HepG2 (cell line): ENCODE data around the gene YIPF3. TPM values are rescaled to one million over a fixed set of nuclear protein-coding genes. Genes with fewer than 3 reads are reported as not detected.

Source experiments
- ATAD3A ChIP-seq: sonication (generic); formaldehyde crosslinking; IDR thresholded peaks from 2 replicates; pipeline ENCODE4 v1.4.0; 2020; ENCODE audit warnings: missing genetic modification reagents
- ERF ChIP-seq: IDR thresholded peaks from 2 replicates; pipeline ENCODE4 v1.6.1; 2018; ENCODE audit warnings: missing biosample characterization, missing genetic modification reagents
- HNRNPK ChIP-seq: fragments of 200-400 bp; formaldehyde crosslinking; IDR thresholded peaks from 2 replicates; pipeline ENCODE4 v1.6.1; 2018; ENCODE audit warnings: low read length, low read depth, moderate library complexity, mild to moderate bottlenecking; ENCODE audit not compliant: poor library complexity, severe bottlenecking
- IKZF1 ChIP-seq: fragments of 450-650 bp; IDR thresholded peaks from 2 replicates; pipeline ENCODE4 v1.7.1; 2016
- MBNL3 ChIP-seq: fragments of 250-450 bp; sonication (Bioruptor Pico); conservative IDR thresholded peaks from 2 replicates; pipeline ENCODE4 v1.8.0; 2022; ENCODE audit warnings: mild to moderate bottlenecking, inconsistent platforms
- PCBP1 ChIP-seq: fragments of 200-400 bp; formaldehyde crosslinking; IDR thresholded peaks from 2 replicates; pipeline ENCODE4 v1.6.1; 2017; ENCODE audit warnings: mild to moderate bottlenecking, low read depth, low read length, borderline replicate concordance
- SAFB2 ChIP-seq: sonication (generic); formaldehyde crosslinking; IDR thresholded peaks from 2 replicates; pipeline ENCODE4 v1.5.1; 2020; ENCODE audit warnings: missing genetic modification reagents, low read depth, mild to moderate bottlenecking, borderline replicate concordance
- SOX13 ChIP-seq, 3 experiments: fragments of 450-650 bp in 1 of 3; sonication (generic) in 1 of 3; formaldehyde crosslinking in 1 of 3; IDR thresholded peaks in 2 of 3; conservative IDR thresholded peaks in 1 of 3; 2 replicates each; pipeline versions ENCODE4 v1.5.0 to v1.6.1; 2016 to 2020; ENCODE audit warnings: antibody characterized with exemption in 1 of 3, mild to moderate bottlenecking in 1 of 3, missing compliant biosample characterization in 1 of 3, missing genetic modification reagents in 1 of 3, moderate library complexity in 1 of 3
- SSRP1 ChIP-seq: IDR thresholded peaks from 2 replicates; pipeline ENCODE4 v1.6.1; 2016; ENCODE audit warnings: control low read depth
- ZFAT ChIP-seq: sonication (generic); formaldehyde crosslinking; conservative IDR thresholded peaks from 2 replicates; pipeline ENCODE4 v1.8.1; 2023; ENCODE audit warnings: missing genetic modification reagents, inconsistent platforms
- ZFP82 ChIP-seq: sonication (generic); formaldehyde crosslinking; IDR thresholded peaks from 2 replicates; pipeline ENCODE4 v1.5.1; 2020; ENCODE audit warnings: mild to moderate bottlenecking, missing genetic modification reagents, borderline replicate concordance
- ZNF292 ChIP-seq: sonication (generic); formaldehyde crosslinking; IDR thresholded peaks from 2 replicates; pipeline ENCODE4 v1.8.1; 2022; ENCODE audit warnings: mild to moderate bottlenecking, low read depth, missing genetic modification reagents, borderline replicate concordance
- ZNF562 ChIP-seq: sonication (generic); formaldehyde crosslinking; IDR thresholded peaks from 2 replicates; pipeline ENCODE4 v1.8.0; 2022; ENCODE audit warnings: missing genetic modification reagents, borderline replicate concordance
- ZNF747 ChIP-seq: sonication (generic); formaldehyde crosslinking; IDR thresholded peaks from 2 replicates; pipeline ENCODE4 v1.8.1; 2023; ENCODE audit warnings: missing genetic modification reagents, mild to moderate bottlenecking, borderline replicate concordance
- ZNF766 ChIP-seq: sonication (generic); formaldehyde crosslinking; IDR thresholded peaks from 2 replicates; pipeline ENCODE4 v1.5.0; 2020; ENCODE audit warnings: missing genetic modification reagents, borderline replicate concordance
- polyA plus RNA-seq, 8 experiments: library from polyadenylated mRNA; depleted of rRNA in 3 of 8; stranded (reverse) in 7 of 8; unstranded in 1 of 8; fragments of >200 nt; fragmentation: Illumina TruSeq in 4 of 8; extraction: Trizol in 4 of 8; gene quantifications; 2 replicates each; pipeline versions ENCODE4 v1.2.1 to v1.2.3, GENCODE V29; 2011 to 2016; ENCODE audit warnings: low read depth in 4 of 8, missing spikeins in 1 of 8, mixed read lengths in 1 of 8; ENCODE audit not compliant: insufficient read depth in 1 of 8
- total RNA-seq, 5 experiments: library from RNA; depleted of rRNA; stranded (reverse); fragments of >200 nt; fragmentation: Illumina TruSeq; extraction: Trizol; gene quantifications; 2 replicates each; pipeline ENCODE4 v1.2.3, GENCODE V29; 2016; ENCODE audit warnings: low read depth in 1 of 5
- TF ChIP-seq, protein P1 (sequence below): sonication (generic); formaldehyde crosslinking; IDR thresholded peaks from 2 replicates; pipeline ENCODE4 v1.4.0; 2020; ENCODE audit warnings: missing genetic modification reagents
- TF ChIP-seq, protein P2 (sequence below): sonication (generic); formaldehyde crosslinking; IDR thresholded peaks from 2 replicates; pipeline ENCODE4 v1.8.1; 2022; ENCODE audit warnings: low read depth, mild to moderate bottlenecking, missing genetic modification reagents
- TF ChIP-seq, protein P3 (sequence below): sonication (generic); formaldehyde crosslinking; IDR thresholded peaks from 2 replicates; pipeline ENCODE4 v1.5.0; 2020; ENCODE audit warnings: missing genetic modification reagents, mild to moderate bottlenecking, borderline replicate concordance

Gene YIPF3
- total and polyA plus RNA-seq, 2 of the 13 experiments (the other 11 are each of a cell fraction or from before 2014, with no cell fraction given): 107 to 206 TPM

DNA sequence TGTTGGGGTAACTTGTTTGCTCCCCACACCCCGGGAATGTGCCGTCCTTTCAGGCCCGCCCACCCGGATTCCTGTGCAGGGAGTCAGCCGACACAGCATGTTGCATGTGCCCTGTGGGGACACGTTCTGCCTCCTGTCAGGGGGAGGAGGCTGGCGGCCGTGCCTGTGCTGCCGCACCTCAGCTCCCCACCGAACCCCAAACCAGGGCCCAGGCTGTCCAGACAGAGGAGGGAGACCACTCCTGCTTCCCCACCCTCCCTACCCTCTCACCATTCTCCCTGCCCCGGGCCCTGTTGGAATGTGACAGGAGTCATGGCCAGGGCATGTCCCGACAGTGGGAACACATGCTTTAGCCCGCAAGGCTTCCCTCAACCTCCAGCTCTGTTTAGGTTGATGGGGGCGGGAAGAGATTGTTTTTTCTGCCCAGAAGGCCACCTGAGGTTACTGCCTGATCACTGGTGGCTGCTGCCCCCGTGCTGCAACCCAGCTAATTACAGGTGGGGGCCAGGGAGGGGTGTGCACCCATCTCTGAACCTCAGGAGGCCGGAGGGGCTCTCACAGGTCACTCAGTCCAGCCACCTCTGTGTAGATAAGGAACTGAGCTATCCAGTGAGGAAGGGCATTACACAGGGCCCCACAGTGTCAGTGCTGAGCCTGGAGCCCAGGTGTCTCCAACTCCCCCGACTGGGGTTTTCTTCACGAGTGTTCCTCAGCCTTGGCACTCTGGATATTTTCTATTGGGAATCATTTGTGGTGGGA is 20.2 kb downstream of the YIPF3 start (continued):
- TF ChIP-seq, protein P1, sequence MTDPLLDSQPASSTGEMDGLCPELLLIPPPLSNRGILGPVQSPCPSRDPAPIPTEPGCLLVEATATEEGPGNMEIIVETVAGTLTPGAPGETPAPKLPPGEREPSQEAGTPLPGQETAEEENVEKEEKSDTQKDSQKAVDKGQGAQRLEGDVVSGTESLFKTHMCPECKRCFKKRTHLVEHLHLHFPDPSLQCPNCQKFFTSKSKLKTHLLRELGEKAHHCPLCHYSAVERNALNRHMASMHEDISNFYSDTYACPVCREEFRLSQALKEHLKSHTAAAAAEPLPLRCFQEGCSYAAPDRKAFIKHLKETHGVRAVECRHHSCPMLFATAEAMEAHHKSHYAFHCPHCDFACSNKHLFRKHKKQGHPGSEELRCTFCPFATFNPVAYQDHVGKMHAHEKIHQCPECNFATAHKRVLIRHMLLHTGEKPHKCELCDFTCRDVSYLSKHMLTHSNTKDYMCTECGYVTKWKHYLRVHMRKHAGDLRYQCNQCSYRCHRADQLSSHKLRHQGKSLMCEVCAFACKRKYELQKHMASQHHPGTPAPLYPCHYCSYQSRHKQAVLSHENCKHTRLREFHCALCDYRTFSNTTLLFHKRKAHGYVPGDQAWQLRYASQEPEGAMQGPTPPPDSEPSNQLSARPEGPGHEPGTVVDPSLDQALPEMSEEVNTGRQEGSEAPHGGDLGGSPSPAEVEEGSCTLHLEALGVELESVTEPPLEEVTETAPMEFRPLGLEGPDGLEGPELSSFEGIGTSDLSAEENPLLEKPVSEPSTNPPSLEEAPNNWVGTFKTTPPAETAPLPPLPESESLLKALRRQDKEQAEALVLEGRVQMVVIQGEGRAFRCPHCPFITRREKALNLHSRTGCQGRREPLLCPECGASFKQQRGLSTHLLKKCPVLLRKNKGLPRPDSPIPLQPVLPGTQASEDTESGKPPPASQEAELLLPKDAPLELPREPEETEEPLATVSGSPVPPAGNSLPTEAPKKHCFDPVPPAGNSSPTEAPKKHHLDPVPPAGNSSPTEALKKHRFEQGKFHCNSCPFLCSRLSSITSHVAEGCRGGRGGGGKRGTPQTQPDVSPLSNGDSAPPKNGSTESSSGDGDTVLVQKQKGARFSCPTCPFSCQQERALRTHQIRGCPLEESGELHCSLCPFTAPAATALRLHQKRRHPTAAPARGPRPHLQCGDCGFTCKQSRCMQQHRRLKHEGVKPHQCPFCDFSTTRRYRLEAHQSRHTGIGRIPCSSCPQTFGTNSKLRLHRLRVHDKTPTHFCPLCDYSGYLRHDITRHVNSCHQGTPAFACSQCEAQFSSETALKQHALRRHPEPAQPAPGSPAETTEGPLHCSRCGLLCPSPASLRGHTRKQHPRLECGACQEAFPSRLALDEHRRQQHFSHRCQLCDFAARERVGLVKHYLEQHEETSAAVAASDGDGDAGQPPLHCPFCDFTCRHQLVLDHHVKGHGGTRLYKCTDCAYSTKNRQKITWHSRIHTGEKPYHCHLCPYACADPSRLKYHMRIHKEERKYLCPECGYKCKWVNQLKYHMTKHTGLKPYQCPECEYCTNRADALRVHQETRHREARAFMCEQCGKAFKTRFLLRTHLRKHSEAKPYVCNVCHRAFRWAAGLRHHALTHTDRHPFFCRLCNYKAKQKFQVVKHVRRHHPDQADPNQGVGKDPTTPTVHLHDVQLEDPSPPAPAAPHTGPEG (CRISPR knock-in tag): no peak
- TF ChIP-seq PCBP1 (0 out of 2 replicates have a peak, but pooled peaks have one; percentile 56), ZFP82 (CRISPR knock-in tag) (no peak), ZFAT (CRISPR knock-in tag) (no peak), ATAD3A (CRISPR knock-in tag) (no peak), ZNF747 (CRISPR knock-in tag) (no peak), SOX13 (IDR thresholded peaks at IDR 0.05) (no peak), SOX13 (CRISPR knock-in tag; conservative IDR thresholded peaks at IDR 0.05 in 1 of 2, IDR thresholded peaks at IDR 0.05 in 1 of 2) (peak in 1 of 2 experiments; percentile 48; a peak in 1 of 4 replicates), SSRP1 (CRISPR knock-in tag) (no peak), MBNL3 (CRISPR knock-in tag) (no peak), IKZF1 (no peak), ZNF292 (no peak), ERF (CRISPR knock-in tag) (peak; percentile 86), ZNF562 (no peak), HNRNPK (no peak), SAFB2 (peak; percentile 49; the same call in 1 of the 2 replicates), ZNF766 (CRISPR knock-in tag) (0 out of 2 replicates have a peak, but pooled peaks have one; percentile 42)
- TF ChIP-seq, protein P2, sequence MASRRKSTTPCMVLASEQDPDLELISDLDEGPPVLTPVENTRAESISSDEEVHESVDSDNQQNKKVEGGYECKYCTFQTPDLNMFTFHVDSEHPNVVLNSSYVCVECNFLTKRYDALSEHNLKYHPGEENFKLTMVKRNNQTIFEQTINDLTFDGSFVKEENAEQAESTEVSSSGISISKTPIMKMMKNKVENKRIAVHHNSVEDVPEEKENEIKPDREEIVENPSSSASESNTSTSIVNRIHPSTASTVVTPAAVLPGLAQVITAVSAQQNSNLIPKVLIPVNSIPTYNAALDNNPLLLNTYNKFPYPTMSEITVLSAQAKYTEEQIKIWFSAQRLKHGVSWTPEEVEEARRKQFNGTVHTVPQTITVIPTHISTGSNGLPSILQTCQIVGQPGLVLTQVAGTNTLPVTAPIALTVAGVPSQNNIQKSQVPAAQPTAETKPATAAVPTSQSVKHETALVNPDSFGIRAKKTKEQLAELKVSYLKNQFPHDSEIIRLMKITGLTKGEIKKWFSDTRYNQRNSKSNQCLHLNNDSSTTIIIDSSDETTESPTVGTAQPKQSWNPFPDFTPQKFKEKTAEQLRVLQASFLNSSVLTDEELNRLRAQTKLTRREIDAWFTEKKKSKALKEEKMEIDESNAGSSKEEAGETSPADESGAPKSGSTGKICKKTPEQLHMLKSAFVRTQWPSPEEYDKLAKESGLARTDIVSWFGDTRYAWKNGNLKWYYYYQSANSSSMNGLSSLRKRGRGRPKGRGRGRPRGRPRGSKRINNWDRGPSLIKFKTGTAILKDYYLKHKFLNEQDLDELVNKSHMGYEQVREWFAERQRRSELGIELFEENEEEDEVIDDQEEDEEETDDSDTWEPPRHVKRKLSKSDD (CRISPR knock-in tag): no peak
- TF ChIP-seq, protein P3, sequence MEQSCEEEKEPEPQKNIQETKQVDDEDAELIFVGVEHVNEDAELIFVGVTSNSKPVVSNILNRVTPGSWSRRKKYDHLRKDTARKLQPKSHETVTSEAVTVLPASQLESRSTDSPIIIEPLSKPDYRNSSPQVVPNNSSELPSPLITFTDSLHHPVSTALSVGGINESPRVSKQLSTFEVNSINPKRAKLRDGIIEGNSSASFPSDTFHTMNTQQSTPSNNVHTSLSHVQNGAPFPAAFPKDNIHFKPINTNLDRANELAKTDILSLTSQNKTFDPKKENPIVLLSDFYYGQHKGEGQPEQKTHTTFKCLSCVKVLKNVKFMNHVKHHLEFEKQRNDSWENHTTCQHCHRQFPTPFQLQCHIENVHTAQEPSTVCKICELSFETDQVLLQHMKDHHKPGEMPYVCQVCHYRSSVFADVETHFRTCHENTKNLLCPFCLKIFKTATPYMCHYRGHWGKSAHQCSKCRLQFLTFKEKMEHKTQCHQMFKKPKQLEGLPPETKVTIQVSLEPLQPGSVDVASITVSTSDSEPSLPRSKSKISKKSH (CRISPR knock-in tag): no peak; the same call in none of the 2 replicates
